HG02938 (cell line): Measurements from ENCODE around the gene CDS2.

ENCODE experiments used
- ATAC-seq: cut with Tn5 transposase; IDR thresholded peaks from one replicate; pipeline ENCODE4 v1.9.1; 2021; ENCODE audit warnings: mild to moderate bottlenecking, moderate library complexity; ENCODE audit not compliant: unreplicated experiment

CDS2 gene

DNA sequence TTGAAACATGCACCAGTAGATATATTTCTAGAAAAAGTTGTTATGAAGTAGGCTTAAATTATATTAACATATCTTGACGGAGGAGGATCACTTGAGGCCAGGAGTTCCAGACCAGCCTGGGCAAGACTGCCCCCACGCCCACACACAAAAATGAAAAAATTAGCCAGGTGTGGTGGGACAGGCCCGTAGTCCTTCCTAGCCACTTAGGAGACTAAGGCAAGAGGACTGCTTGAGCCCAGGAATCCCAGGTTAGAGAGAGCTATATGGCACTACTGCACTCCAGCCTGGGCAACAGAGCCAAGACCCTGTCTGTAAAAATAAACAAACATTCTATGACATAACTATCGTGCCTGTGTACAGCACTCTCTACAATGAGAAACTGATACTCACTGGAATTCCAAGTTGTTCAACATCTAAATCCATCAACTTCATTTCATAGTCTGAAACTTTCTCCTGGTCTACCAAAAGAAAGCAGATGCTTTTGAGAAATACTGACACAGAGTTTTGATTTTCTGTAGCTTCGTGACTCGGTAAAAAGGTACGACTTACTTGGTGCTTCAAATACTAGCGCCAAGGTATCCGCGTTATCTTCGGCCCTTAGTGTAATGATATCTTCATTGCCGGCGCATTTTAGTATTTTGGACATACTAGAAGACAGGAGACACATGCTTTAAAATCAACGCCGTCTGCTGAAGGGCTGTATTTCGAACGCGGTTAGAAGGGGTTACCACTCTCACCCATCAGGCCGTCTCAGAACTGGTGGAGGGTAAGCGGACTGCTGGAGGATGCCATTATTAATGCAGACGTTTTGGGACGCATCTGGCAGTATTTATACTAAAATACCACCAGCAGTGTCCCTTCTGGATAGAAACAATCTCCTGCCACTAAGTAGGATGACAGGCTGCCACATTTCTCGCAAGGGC, 8.3 kb upstream of the CDS2 start:
- ATAC-seq: no peak

DNA sequence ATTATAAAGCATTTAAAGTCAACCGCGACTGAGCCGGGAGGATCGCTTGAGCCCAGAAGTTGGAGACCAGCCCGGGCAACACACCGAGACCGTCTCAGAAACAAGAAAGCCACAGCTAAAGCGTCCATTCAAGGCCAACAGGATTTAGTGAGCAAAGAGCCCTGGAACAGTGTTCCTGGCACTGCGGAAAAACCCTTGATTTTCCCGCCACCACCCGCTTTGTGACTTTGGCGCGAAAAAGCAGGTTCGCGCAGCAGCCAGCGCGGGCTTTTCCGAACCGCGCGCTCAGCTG, 7.7 kb upstream of the CDS2 start:
- ATAC-seq: no peak

DNA sequence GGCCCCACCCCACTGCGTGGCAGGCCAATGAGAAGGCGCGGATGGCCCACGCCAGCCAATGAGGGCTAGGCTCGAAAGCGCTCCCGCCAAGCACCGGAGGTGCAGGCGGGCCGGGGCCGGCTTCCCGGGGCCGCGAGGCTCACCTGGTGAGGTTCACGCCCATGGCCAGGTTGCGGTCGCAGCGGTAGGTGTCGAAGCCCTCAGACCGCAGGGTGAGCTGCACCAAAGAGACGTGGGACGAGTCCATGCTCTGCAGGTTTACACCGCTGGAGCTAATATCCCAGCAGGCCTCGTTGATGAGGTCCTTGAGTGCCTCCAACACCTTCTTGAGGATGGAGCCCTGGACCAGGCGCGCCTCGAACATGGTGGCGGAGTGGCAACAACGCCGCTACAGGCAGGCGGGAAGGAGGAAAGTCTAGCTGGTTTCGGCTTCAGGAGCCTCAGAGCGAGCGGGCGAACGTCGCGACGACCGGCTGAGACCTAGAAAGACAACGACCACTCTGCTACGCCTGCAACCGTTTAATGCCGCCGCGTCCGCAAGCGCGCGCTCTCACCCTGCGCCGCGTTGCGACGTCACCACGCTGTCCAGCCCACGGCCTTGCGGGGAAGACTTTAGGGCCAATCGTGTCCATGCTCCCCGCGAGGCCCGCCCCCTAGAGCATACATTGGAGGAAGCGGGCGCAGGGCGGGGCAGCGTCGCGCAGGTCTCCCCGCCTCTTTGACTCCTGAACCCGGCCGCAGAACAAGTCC, 7.2 kb upstream of the CDS2 start, which contains the start of gene PCNA:
PCNA (minus strand) TSS at position 524 of the 750 bp plus-strand sequence; CDS start at position 364, 160 bp downstream.
- peak; percentile 92 for ATAC-seq

DNA sequence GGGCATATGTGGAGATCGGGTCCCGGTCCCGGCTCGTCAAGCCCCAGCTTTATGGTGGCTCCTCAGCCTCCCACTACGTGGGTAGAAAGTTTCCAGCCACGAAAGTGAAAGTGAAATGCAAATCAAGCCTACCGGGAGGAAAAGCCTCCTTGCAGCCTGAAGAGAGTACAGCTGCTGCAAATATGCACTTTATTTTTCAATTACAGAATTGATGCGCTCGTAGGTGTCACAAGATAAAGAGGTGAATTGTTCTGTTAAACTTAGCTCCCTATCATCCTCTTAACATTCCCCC, 6.7 kb upstream of the CDS2 start:
- no peak for ATAC-seq

DNA sequence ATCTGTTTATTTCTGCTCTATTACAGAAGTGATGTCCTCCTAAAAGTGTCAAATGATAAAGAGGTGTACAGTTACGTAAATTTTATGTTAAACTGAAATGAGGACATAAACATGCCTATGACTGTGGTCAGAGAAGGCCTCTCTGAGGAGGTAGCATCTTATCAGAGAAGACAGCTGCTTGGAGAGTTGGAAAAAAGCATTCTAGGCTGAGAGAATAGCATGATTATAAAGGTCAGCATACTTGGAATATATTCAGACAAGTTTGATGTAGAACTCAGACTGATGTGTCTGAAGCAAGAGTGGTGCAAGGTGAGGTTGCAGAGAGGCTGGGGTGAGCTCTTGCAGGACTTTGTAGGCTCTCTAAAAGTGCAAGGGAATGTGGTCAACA, 3.9 kb upstream of the CDS2 start:
- ATAC-seq: no peak

DNA sequence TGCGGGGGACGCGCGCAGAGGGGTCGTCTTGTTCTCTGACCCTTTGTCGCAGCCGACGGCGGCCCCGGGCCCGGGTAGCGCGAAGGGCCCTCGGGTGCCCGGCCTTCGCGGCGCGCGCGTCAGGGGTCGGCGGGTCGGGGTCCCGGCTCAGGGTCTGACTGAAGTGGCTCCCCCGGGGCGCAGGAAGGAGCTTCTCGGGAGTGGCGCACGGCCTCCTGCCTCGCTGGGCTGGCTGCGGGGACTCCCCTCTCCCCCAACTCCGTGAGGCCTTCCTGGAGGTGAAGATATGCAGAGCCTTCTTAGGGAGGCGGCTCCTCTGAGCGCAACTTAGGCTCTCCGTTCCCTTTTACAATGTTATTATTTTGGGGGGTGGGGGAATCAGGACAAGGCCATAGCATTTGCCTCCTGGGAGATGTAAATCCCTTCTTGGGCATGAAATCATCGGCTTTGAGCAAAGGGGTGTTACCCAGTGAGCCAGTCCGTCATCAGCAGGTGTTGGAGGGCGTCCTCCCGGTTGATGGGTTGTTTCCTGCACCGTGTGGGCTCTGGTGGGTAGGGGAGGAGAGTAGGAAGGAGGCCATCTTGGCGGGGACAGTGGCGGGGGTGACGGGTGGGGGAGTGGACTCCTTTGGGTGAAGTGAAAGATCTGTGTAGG, 523 bp downstream of the CDS2 start:
- peak; percentile 31 for ATAC-seq

DNA sequence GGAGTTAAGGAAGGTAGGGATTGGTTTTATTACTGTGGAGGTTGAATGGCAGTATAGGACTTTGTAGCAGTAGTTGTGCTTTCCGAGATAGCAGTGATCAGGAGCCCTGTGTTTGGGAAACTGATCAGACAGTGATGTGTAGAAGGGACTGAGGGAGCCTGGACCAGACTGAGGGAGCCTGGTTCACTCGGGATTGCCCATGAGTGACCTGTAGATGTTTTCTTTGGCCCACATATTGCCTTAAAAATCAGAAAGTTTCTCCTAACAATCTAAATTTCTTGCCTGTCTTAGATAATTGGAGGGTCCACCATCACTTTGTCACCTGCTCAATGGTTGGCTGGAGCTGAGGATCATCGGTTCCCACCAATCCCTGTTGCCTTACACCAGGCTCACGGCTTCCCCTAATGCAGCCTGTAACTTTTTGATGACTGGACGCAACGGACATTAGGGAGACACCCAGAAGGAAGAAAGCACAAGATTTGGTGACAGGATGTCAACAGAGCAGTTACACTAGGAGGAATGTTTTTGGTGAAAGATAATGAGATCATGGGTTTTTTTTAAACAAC, 1.1 kb downstream of the CDS2 start:
- ATAC-seq: no peak

DNA sequence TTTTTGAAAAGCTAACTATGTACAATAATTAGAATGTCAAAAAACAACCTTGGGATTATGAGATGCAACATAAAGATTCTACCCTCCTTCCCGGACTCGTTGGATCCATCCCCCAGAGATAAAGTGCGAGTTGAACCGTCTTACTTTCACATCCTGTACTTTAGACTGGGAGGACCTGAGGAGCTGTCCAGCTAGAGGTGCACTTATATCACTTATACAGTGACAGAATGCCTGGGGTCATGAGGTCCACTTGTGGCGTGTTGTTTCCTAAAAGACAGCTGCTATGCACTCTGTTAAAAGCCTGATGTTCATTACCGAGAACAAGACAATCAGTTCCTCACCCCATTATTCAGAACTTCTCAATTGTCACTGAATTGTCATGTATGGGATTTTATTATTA, 2.1 kb downstream of the CDS2 start:
- no peak for ATAC-seq

DNA sequence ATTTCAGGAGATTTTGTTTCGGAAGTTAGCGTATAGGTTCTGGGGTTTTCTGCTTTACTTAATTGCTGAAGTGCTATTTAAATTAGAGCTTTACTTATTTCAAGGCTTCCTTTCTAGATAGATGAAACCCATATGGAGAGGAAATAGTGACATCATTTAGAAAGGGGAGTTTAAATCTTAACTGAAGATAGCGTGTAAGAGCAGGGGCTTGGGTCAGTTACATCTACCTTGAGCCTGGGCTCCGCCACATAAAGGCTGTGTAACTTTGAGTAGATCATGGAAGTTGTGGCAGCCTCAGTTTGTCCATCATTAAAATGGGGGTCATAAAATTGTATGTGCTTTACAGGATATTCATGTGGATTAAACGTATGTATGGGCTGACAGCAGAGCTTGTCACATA, 4.7 kb downstream of the CDS2 start:
- no peak for ATAC-seq

DNA sequence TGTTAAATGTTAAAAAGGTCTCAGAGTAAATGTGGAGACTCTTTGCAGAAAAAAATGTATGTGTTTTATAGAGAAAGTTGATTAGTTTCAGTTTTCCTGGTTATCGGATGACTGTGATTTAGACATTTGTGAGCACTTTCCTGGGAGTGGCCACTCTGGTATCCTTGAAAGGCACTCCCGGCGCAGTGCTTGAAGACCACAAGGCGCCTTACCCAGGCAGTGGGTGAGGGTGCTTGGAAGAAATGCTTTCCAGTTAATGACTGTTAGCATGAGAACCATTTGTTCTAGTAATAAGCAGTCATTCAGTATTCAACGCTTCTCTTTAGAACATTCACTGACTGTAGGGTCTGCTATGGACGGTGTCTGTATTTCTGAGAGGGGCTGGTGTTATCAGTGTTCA, 7.2 kb downstream of the CDS2 start:
- no peak for ATAC-seq

DNA sequence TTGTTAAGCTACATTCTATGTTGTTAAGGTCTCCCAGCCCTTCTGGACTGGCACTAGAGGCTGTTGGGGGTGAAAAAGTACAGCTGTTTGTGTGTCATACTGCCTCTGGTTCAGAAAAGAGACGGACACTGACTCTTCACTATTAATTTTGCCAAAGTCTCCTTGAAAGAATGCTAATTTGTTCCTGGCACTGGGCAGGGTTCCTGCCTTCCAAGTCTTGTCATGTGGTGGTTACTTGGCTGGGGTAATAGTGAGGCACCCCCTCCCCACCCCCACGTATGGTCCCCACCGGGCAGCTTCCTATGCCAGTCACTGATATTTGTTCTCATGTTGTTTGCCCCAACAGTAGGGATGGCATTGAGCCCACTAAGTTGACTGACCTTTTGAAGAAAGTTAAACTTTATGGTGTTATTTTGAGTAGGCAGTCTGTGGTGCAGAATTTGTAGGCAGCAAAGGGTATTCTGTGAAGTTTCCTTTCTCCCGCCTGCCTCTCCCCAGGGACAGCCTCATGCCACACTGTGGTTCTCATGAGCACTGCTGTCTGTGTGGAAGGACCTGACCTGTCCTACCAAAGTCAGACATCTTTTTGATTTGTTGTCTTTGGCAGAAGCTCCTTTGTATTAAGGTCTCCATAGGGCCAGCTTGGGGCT, 8.7 kb downstream of the CDS2 start:
- no peak for ATAC-seq

DNA sequence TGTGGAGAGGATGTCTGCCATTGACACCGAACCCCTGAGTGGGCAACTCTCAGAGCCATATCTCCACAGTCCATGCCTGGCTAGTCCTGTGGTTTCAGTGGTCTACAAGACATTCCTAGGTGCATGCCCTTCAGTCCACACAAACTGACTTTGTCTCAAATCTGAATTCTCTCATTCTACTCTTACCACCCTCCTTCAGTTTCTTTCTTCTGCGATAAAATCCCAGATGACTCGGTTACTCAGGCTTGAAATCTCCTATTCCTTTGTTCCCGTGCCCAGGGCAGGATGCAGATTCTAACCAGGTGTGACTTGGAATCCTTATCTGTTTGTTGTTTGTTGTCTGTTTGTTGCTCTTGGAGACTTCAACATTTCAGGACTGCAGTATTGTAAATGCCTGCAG, 9.3 kb downstream of the CDS2 start:
- ATAC-seq: no peak

DNA sequence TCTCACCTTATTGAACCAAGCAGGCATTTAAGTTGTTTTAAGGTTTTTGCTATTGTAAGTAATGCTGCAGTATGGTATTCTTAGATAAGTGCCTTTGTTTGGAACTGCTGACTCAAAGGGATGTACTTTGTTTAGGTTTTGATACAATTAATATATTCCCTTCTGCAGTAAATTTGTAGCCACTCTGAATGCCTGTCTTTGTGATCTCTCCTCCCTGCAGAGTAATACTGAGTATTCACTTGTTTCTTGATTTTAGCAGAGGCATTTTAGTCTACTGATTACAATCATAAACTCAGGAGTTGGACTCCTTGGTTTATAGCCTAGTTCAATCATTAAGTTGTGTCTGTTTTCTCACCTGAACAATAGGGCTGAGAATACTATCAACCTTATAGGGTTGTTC, 13.4 kb downstream of the CDS2 start:
- ATAC-seq: no peak

DNA sequence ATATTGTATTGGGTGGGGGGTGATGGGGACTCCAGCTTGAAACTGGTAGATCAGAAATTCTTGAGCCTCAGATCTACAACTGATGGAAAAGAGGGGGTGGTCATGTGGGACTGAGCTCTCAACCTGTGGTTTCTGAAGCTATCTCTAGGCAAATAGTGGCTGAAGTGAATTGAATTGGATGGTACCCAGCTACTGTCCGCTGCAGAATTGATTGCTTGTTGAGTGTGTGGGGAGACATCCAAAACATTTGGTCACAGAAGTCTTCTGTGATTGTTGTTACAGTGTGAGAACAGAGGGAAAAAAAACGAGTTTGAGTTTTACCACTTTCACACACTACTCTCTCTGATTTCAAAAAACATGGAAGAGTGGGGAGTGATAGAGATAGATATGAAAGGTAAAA, 14.8 kb downstream of the CDS2 start:
- ATAC-seq: no peak

DNA sequence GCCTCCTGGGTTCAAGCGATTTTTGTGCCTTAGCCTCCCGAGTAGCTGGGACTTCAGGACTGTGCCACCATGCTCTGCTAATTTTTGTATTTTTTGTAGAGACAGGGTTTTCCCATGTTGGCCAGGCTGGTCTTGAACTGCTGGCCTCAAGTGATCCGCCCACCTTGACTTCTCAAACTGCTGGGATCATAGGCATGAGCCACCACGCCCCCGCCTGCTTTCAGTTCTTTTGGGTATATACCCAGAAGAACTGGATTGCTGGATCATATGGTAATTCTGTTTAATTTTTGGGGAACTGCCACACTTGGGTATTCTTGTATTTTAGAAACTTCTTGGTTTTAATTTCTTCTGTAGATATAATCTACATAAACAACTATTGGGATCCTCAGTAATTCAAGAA, 17.0 kb downstream of the CDS2 start:
- no peak for ATAC-seq

DNA sequence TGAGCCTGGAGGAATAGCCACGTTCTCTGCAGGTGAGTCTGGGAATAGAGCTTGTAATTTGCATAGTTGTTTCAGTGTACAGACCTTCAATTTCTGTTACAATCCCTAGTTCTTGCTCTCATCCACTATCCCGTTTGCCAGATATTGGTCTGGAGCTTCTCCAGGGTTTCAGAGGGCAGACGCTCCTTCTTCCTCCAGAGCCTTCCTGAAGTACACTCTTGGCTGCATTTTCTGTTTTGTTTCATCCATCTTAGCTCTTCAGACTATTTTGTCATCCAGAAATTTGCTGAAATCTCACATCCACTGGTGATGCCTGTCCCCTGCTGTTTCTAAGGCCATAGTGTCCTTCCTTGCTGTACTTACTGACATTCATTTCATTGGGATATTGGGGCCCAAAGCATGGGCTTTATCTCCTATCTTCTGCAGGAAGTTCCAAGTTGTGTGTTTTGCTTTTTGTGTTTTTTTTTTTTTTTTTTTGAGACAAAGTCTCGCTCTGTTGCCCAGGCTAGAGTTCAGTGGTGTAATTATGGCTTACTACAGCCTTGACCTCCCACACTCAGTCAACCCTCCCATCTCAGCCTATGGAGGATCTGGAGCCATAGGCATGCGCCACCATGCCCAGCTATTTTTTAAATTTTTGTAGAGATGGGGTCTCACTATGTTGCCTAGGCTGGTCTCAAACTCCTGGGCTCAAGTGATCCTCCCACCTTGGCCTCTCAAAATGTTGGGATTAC, 18.7 kb downstream of the CDS2 start:
- ATAC-seq: no peak

DNA sequence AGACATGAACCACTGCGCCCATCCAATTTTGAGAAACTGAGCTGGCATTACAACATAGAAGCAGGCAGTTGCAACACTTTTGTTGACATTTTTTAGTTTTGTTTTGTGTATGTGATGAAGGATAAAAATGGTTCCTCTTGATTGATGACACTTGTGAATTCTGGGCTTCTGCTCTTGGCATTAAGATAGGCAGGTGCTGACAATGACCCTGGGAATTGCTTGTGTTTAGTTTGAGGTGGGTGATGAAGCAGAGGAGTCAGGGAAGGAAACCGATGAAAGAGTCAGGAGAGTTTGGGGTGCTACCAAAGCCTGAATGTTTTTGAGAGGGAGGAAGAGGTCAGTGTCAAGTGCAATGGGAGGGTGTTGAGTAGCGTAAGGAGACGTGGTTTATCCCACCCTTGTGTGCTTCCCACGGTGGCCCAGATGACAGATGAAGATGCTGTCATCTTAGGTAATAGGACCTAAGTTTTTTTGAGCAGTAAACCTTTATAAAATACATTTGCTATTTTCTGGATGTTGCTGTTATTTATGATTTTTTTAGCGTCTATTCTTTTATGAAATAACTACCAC, 19.4 kb downstream of the CDS2 start:
- ATAC-seq: no peak

DNA sequence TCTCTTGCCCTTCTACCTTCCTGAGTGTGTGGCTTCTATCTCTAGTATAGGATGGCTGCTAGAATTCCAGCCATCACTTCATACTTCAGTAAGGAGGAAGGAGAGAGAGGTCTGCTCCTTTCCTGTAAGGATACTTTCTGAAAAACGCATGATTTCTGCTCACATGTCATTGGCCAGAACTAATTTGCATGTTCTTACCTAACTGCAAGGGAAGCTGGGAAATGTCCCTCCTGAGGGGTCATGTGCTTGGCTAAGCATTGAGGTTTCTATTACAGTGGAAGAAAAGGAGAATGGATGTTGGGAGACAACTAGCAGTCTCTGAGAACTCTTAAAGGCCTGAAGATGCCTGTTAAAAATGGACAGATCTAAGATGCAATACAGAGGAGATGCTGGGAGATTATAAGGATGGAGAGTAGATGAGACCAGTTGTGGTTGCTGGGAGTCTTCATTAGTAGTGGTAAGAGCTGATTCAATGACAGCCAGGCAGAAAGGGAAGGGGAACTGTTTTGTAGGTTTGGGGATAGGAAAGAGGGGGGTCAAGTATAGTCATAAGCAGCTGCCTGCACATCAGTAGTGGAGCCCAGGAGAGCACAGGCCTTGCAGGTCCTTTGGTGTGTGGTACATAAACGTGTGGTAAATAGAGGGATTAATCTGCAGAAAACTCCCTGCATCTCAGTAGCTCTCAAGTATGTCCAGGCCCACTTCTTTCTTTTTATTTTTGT, 20.2 kb downstream of the CDS2 start:
- ATAC-seq: no peak

DNA sequence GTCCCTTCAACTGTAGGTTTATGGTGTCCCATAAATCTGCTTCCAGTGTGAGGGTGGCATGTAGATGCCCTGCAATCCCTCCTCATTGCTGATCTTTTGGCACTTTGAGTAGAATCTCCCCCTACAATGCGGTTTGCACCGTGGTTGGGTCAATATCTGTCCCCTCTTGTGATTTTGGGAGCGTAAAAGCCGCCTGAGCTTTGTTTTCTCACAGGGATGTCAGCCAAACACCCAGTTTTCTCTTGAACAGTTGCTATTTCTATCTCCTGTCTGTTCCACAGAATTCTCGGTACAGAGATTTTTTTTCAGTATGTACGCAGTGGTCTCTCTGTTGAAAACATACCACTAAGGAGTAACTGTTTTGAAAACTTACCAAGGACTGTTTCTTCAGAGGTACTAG, 21.8 kb downstream of the CDS2 start:
- ATAC-seq: no peak

DNA sequence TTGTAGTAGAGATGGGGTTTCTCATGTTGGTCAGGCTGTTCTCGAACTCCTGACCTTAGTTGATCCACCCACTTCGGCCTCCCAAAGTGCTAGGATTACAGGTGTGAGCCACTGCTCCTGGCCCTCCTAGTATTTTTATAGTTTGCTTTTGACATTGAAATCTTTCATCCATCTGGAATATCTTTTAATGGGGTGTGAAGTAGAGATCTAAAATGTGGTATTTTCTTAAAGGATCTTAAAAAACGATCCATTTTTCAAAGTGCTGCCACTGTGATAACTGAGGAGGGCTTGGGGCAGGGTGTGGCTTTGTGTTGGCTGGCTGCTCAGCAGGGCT, 23.1 kb downstream of the CDS2 start:
- ATAC-seq: no peak
